ENCODE measurements around the gene STXBP6.

Gene STXBP6

GRCh38 chr14:25049568-25050268 is at the start of gene STXBP6:
Gene STXBP6, minus strand, starts transcription at chr14:25050147. Its CDS starts 75,329 bp downstream, at chr14:24974818.
- no peak for TF ChIP-seq CTCF (IDR thresholded peaks at IDR 0.05; ENCODE audit: low read depth, low read length)
- DNase-seq (ENCODE audit: extremely low read depth, low read depth), result no peak

- TF ChIP-seq CTCF (IDR thresholded peaks at IDR 0.05; ENCODE audit: low read depth, low read length), result no peak
These were observed 47.2 kb upstream of the STXBP6 start for GRCh38 chr14:25097120-25097519.

GRCh38 chr14:25095736-25096437 is 45.9 kb upstream of the STXBP6 start:
- DNase-seq (ENCODE audit: extremely low read depth, low read depth), result no peak
- no peak for TF ChIP-seq CTCF (IDR thresholded peaks at IDR 0.05; ENCODE audit: low read depth, low read length)

More at GRCh38 chr14:25097120-25097519, 47.2 kb upstream of the STXBP6 start:
- DNase-seq (ENCODE audit: extremely low read depth, low read depth), result no peak

GRCh38 chr14:25094171-25094907 is 44.4 kb upstream of the STXBP6 start:
- TF ChIP-seq CTCF (IDR thresholded peaks at IDR 0.05; ENCODE audit: low read depth, low read length), result no peak
- DNase-seq (ENCODE audit: extremely low read depth, low read depth), result no peak

- no peak for TF ChIP-seq CTCF (IDR thresholded peaks at IDR 0.05; ENCODE audit: low read depth, low read length)
- DNase-seq (ENCODE audit: extremely low read depth, low read depth), result no peak
These were observed 42.4 kb upstream of the STXBP6 start for GRCh38 chr14:25092258-25092740.

GRCh38 chr14:25090716-25091454 is 40.9 kb upstream of the STXBP6 start:
- no peak for DNase-seq (ENCODE audit: extremely low read depth, low read depth)
- no peak for TF ChIP-seq CTCF (IDR thresholded peaks at IDR 0.05; ENCODE audit: low read depth, low read length)

Data from AG09319 (cell line).